ENCODE measurements around the gene CLIP2.

CLIP2 gene

GRCh38 chr7:74371381-74372341, 82.5 kb downstream of the CLIP2 start:
- peaks cover 4 to 38% of the 10 kb centered on the region in 2 donors for H3K36me3 ChIP-seq (replicated peaks in 1 of 2; ENCODE audit: control insufficient read depth in 2 of 2, insufficient read depth in 2 of 2, low read length in 2 of 2)
- no peak overlapping the region for H2BK5ac ChIP-seq (ENCODE audit: low read length)
- H3K79me1 ChIP-seq (ENCODE audit: low read depth, low read length): peaks cover 2% of the 10 kb centered on the region
- no peak overlapping the region for H4K8ac ChIP-seq (ENCODE audit: low read depth, low read length)
- H3K9me3 ChIP-seq (replicated peaks in 1 of 2; ENCODE audit: control insufficient read depth in 2 of 2, insufficient read depth in 1 of 2, low read depth in 1 of 2, low read length in 2 of 2): peaks cover 0 to 2% of the 10 kb centered on the region in 2 donors
- no peak overlapping the region for H2BK12ac ChIP-seq (ENCODE audit: low read length)
- H3K9ac ChIP-seq (ENCODE audit: low read depth, low read length, poor library complexity): no peak overlapping the region
- H3K23ac ChIP-seq (ENCODE audit: low read depth, low read length, poor library complexity): no peak overlapping the region
- peak overlapping the region; percentile 19 for H2AFZ ChIP-seq (ENCODE audit: low read length)
- no peak overlapping the region for H4K91ac ChIP-seq (ENCODE audit: low read depth, low read length, poor library complexity)
- no peak overlapping the region for H3K4me3 ChIP-seq (ENCODE audit: low read length in 2 of 2)
- H2BK120ac ChIP-seq (ENCODE audit: low read depth, low read length): no peak overlapping the region
- peaks cover 2 to 9% of the 10 kb centered on the region in 2 donors for H3K4me1 ChIP-seq (ENCODE audit: control insufficient read depth in 2 of 2, insufficient read depth in 1 of 2, low read depth in 1 of 2, low read length in 2 of 2)
- no peak overlapping the region for H2BK15ac ChIP-seq (ENCODE audit: low read length)
- H3K27me3 ChIP-seq (ENCODE audit: control insufficient read depth in 3 of 3, insufficient read depth in 3 of 3, low read depth in 1 of 3, low read length in 3 of 3): peaks cover 0 to 4% (median 0%) of the 10 kb centered on the region in 3 experiments
- 100% methylated on average over 1 of the region's 13 CpGs; no CpG with 5 or more reads in 1 of the 2 donors for WGBS, 2 donors (ENCODE audit: extremely low coverage in 2 of 2, insufficient read length in 2 of 2, insufficient replicate concordance in 1 of 2)
- no peak overlapping the region for H3K18ac ChIP-seq (ENCODE audit: low read length)
- no peak overlapping the region for H3K14ac ChIP-seq (ENCODE audit: low read length)
- H2AK5ac ChIP-seq (ENCODE audit: low read depth, low read length): no peak overlapping the region
- DNase-seq (ENCODE audit: low spot score): peak; percentile 14
- H3K4ac ChIP-seq (ENCODE audit: low read length): no peak overlapping the region
- no peak overlapping the region for H3K27ac ChIP-seq (replicated peaks; ENCODE audit: low read length)
- peak overlapping the region; percentile 32 for H3K4me2 ChIP-seq (ENCODE audit: insufficient read depth, low read length, poor library complexity, severe bottlenecking)

- Histone ChIP-seq H3K14ac (ENCODE audit: low read length) (no peak overlapping the region), H3K4ac (ENCODE audit: low read length) (no peak overlapping the region), H2BK120ac (ENCODE audit: low read depth, low read length) (no peak overlapping the region), H3K9me3 (replicated peaks in 1 of 2; ENCODE audit: control insufficient read depth in 2 of 2, insufficient read depth in 1 of 2, low read depth in 1 of 2, low read length in 2 of 2) (peaks cover 0 to 2% of the 10 kb centered on the region in 2 donors), H3K4me2 (ENCODE audit: insufficient read depth, low read length, poor library complexity, severe bottlenecking) (no peak overlapping the region), H3K36me3 (replicated peaks in 1 of 2; ENCODE audit: control insufficient read depth in 2 of 2, insufficient read depth in 2 of 2, low read length in 2 of 2) (peaks cover 6 to 41% of the 10 kb centered on the region in 2 donors), H4K91ac (ENCODE audit: low read depth, low read length, poor library complexity) (no peak overlapping the region), H2AK5ac (ENCODE audit: low read depth, low read length) (no peak overlapping the region), H4K8ac (ENCODE audit: low read depth, low read length) (no peak overlapping the region), H3K4me1 (ENCODE audit: control insufficient read depth in 2 of 2, insufficient read depth in 1 of 2, low read depth in 1 of 2, low read length in 2 of 2) (peaks cover 2 to 9% of the 10 kb centered on the region in 2 donors), H3K4me3 (ENCODE audit: low read length in 2 of 2) (no peak overlapping the region), H3K9ac (ENCODE audit: low read depth, low read length, poor library complexity) (no peak overlapping the region), H3K27me3 (ENCODE audit: control insufficient read depth in 3 of 3, insufficient read depth in 3 of 3, low read depth in 1 of 3, low read length in 3 of 3) (peaks cover 0 to 4% (median 0%) of the 10 kb centered on the region in 3 experiments), H2BK15ac (ENCODE audit: low read length) (no peak overlapping the region), H3K79me1 (ENCODE audit: low read depth, low read length) (peaks cover 2% of the 10 kb centered on the region), H3K27ac (replicated peaks; ENCODE audit: low read length) (no peak overlapping the region), H2BK12ac (ENCODE audit: low read length) (no peak overlapping the region), H3K18ac (ENCODE audit: low read length) (peak overlapping the region; percentile 72), H2BK5ac (ENCODE audit: low read length) (no peak overlapping the region), H3K23ac (ENCODE audit: low read depth, low read length, poor library complexity) (no peak overlapping the region), H2AFZ (ENCODE audit: low read length) (no peak overlapping the region)
- DNase-seq (ENCODE audit: low spot score): no peak
- no CpG with 5 or more reads among the region's 28 CpGs for WGBS, 2 donors (ENCODE audit: extremely low coverage in 2 of 2, insufficient read length in 2 of 2, insufficient replicate concordance in 1 of 2)
Measured at GRCh38 chr7:74372511-74373111, 83.4 kb downstream of the CLIP2 start.

- H3K14ac ChIP-seq (ENCODE audit: low read length): no peak overlapping the region
Measured at GRCh38 chr7:74373536-74373935, 84.3 kb downstream of the CLIP2 start.

DNA sequence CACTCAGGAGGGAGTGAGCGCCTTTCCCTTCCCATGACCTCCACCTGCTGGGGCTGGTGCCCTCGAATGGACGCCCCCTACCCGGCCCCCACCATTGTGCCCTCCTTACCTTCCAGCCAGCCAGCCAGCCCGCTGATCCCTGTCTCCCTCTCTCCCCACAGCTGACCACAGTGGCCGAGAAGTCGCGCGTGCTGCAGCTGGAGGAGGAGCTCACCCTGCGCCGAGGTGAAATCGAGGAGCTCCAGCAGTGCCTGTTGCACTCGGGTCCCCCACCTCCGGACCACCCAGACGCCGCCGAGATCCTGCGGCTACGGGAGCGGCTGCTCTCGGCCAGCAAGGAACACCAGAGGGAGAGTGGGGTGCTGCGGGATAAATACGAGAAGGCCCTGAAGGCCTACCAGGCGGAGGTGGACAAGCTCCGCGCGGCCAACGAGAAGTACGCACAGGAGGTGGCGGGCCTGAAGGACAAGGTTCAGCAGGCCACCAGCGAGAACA, 86.6 kb downstream of the CLIP2 start:
- Histone ChIP-seq H3K36me3 (replicated peaks in 1 of 2; ENCODE audit: control insufficient read depth in 2 of 2, insufficient read depth in 2 of 2, low read length in 2 of 2) (peaks cover 6 to 51% of the 10 kb centered on the region in 2 donors), H2BK15ac (ENCODE audit: low read length) (no peak overlapping the region)
- no CpG with 5 or more reads among the region's 31 CpGs for WGBS, 2 donors (ENCODE audit: extremely low coverage in 2 of 2, insufficient read length in 2 of 2, insufficient replicate concordance in 1 of 2)

More at GRCh38 chr7:74373536-74373935, 84.3 kb downstream of the CLIP2 start:
- Histone ChIP-seq H3K27ac (replicated peaks; ENCODE audit: low read length) (no peak overlapping the region), H3K27me3 (ENCODE audit: control insufficient read depth in 3 of 3, insufficient read depth in 3 of 3, low read depth in 1 of 3, low read length in 3 of 3) (peaks cover 0 to 4% (median 0%) of the 10 kb centered on the region in 3 experiments), H3K36me3 (replicated peaks in 1 of 2; ENCODE audit: control insufficient read depth in 2 of 2, insufficient read depth in 2 of 2, low read length in 2 of 2) (peaks cover 6 to 40% of the 10 kb centered on the region in 2 donors), H3K23ac (ENCODE audit: low read depth, low read length, poor library complexity) (no peak overlapping the region), H2BK120ac (ENCODE audit: low read depth, low read length) (no peak overlapping the region), H2AFZ (ENCODE audit: low read length) (no peak overlapping the region), H3K4me1 (ENCODE audit: control insufficient read depth in 2 of 2, insufficient read depth in 1 of 2, low read depth in 1 of 2, low read length in 2 of 2) (peaks cover 2 to 9% of the 10 kb centered on the region in 2 donors), H2BK5ac (ENCODE audit: low read length) (no peak overlapping the region), H3K79me1 (ENCODE audit: low read depth, low read length) (peaks cover 2% of the 10 kb centered on the region), H4K91ac (ENCODE audit: low read depth, low read length, poor library complexity) (no peak overlapping the region), H2BK12ac (ENCODE audit: low read length) (no peak overlapping the region), H2AK5ac (ENCODE audit: low read depth, low read length) (no peak overlapping the region), H3K18ac (ENCODE audit: low read length) (no peak overlapping the region), H3K9me3 (replicated peaks in 1 of 2; ENCODE audit: control insufficient read depth in 2 of 2, insufficient read depth in 1 of 2, low read depth in 1 of 2, low read length in 2 of 2) (peaks cover 0 to 2% of the 10 kb centered on the region in 2 donors), H3K4me3 (ENCODE audit: low read length in 2 of 2) (no peak overlapping the region), H4K8ac (ENCODE audit: low read depth, low read length) (no peak overlapping the region), H3K9ac (ENCODE audit: low read depth, low read length, poor library complexity) (no peak overlapping the region), H2BK15ac (ENCODE audit: low read length) (no peak overlapping the region), H3K4me2 (ENCODE audit: insufficient read depth, low read length, poor library complexity, severe bottlenecking) (no peak overlapping the region), H3K4ac (ENCODE audit: low read length) (no peak overlapping the region)
- WGBS, 2 donors (ENCODE audit: extremely low coverage in 2 of 2, insufficient read length in 2 of 2, insufficient replicate concordance in 1 of 2): no CpG with 5 or more reads among the region's 3 CpGs
- no peak for DNase-seq (ENCODE audit: low spot score)

More for the DNA sequence above, 86.6 kb downstream of the CLIP2 start:
- H4K8ac ChIP-seq (ENCODE audit: low read depth, low read length): no peak overlapping the region
- H3K23ac ChIP-seq (ENCODE audit: low read depth, low read length, poor library complexity): peak overlapping the region; percentile 65
- H3K4me3 ChIP-seq (ENCODE audit: low read length in 2 of 2): no peak overlapping the region
- no peak overlapping the region for H3K9ac ChIP-seq (ENCODE audit: low read depth, low read length, poor library complexity)
- no peak overlapping the region for H4K91ac ChIP-seq (ENCODE audit: low read depth, low read length, poor library complexity)
- H3K14ac ChIP-seq (ENCODE audit: low read length): no peak overlapping the region
- no peak for DNase-seq (ENCODE audit: low spot score)
- H2BK5ac ChIP-seq (ENCODE audit: low read length): no peak overlapping the region
- no peak overlapping the region for H2AFZ ChIP-seq (ENCODE audit: low read length)
- H3K18ac ChIP-seq (ENCODE audit: low read length): no peak overlapping the region
- peaks cover 2% of the 10 kb centered on the region for H3K79me1 ChIP-seq (ENCODE audit: low read depth, low read length)
- no peak overlapping the region for H2BK120ac ChIP-seq (ENCODE audit: low read depth, low read length)
- peaks cover 0 to 4% (median 0%) of the 10 kb centered on the region in 3 experiments for H3K27me3 ChIP-seq (ENCODE audit: control insufficient read depth in 3 of 3, insufficient read depth in 3 of 3, low read depth in 1 of 3, low read length in 3 of 3)
- no peak overlapping the region for H3K27ac ChIP-seq (replicated peaks; ENCODE audit: low read length)
- peaks cover 2 to 9% of the 10 kb centered on the region in 2 donors for H3K4me1 ChIP-seq (ENCODE audit: control insufficient read depth in 2 of 2, insufficient read depth in 1 of 2, low read depth in 1 of 2, low read length in 2 of 2)
- H3K4me2 ChIP-seq (ENCODE audit: insufficient read depth, low read length, poor library complexity, severe bottlenecking): no peak overlapping the region
- no peak overlapping the region for H2AK5ac ChIP-seq (ENCODE audit: low read depth, low read length)
- no peak overlapping the region for H3K4ac ChIP-seq (ENCODE audit: low read length)
- H3K9me3 ChIP-seq (replicated peaks in 1 of 2; ENCODE audit: control insufficient read depth in 2 of 2, insufficient read depth in 1 of 2, low read depth in 1 of 2, low read length in 2 of 2): peaks cover 0 to 2% of the 10 kb centered on the region in 2 donors
- H2BK12ac ChIP-seq (ENCODE audit: low read length): no peak overlapping the region

Measured in neuronal stem cell (in vitro differentiated cells).